KMS-11 (cell line): ENCODE data around the gene VAC14.

ENCODE experiments used
- H2AFZ ChIP-seq: fragments of 200-600 bp; sonication (generic); 2 replicates; pipeline ENCODE4 v1.6.1; 2016; ENCODE audit warnings: antibody characterized with exemption, mixed run types, low read depth
- H3K27ac ChIP-seq: fragments of 200-600 bp; sonication (generic); 2 replicates; pipeline ENCODE4 v1.6.1; 2016; ENCODE audit warnings: mild to moderate bottlenecking, mixed run types
- H3K27me3 ChIP-seq: fragments of 200-600 bp; sonication (generic); 2 replicates; pipeline ENCODE4 v1.6.1; 2017; ENCODE audit warnings: mild to moderate bottlenecking, low read depth, mixed run types, moderate library complexity; ENCODE audit not compliant: insufficient read depth
- H3K36me3 ChIP-seq: fragments of 200-600 bp; sonication (generic); 2 replicates; pipeline ENCODE4 v1.6.1; 2017; ENCODE audit warnings: mild to moderate bottlenecking, mixed run types; ENCODE audit not compliant: insufficient read depth
- H3K4me1 ChIP-seq: fragments of 200-600 bp; sonication (generic); 2 replicates; pipeline ENCODE4 v1.6.1; 2016; ENCODE audit warnings: mild to moderate bottlenecking, low read depth, mixed run types; ENCODE audit not compliant: poor library complexity, severe bottlenecking
- H3K4me2 ChIP-seq: fragments of 200-600 bp; sonication (generic); 2 replicates; pipeline ENCODE4 v1.7.0; 2016; ENCODE audit warnings: mild to moderate bottlenecking, mixed run types
- H3K4me3 ChIP-seq: fragments of 200-600 bp; sonication (generic); IDR thresholded peaks from 2 replicates; pipeline ENCODE4 v1.6.1; 2017; ENCODE audit warnings: low read depth, low read length, mixed read lengths; ENCODE audit not compliant: insufficient read depth
- H3K79me2 ChIP-seq: fragments of 200-600 bp; sonication (generic); 2 replicates; pipeline ENCODE4 v1.6.1; 2016; ENCODE audit warnings: low read depth, mixed run types; ENCODE audit not compliant: insufficient read depth
- H3K9ac ChIP-seq: fragments of 200-600 bp; sonication (generic); 2 replicates; pipeline ENCODE4 v1.6.1; 2016; ENCODE audit warnings: mild to moderate bottlenecking, mixed run types
- H4K20me1 ChIP-seq: fragments of 200-600 bp; sonication (generic); 2 replicates; pipeline ENCODE4 v1.6.1; 2016; ENCODE audit warnings: mild to moderate bottlenecking, mixed run types; ENCODE audit not compliant: insufficient read depth
- CTCF ChIP-seq: fragments of 200-600 bp; sonication (generic); conservative IDR thresholded peaks from 2 replicates; pipeline ENCODE4 v1.6.1; 2017; ENCODE audit warnings: low read depth, mild to moderate bottlenecking, antibody characterized with exemption, low read length, moderate library complexity, mixed read lengths

VAC14 gene

GRCh38 chr16:70730944-70731343 lies 70.0 kb downstream of the VAC14 start:
- H3K4me3 ChIP-seq: no peak overlapping the region
- TF ChIP-seq CTCF: no peak
- no peaks in the 10 kb centered on the region for H3K79me2 ChIP-seq
- no peak overlapping the region for H3K27ac ChIP-seq
- H3K4me1 ChIP-seq: peaks cover 7% of the 10 kb centered on the region
- H4K20me1 ChIP-seq: no peaks in the 10 kb centered on the region
- no peak overlapping the region for H2AFZ ChIP-seq
- no peak overlapping the region for H3K4me2 ChIP-seq
- H3K9ac ChIP-seq: no peak overlapping the region
- no peaks in the 10 kb centered on the region for H3K27me3 ChIP-seq
- no peaks in the 10 kb centered on the region for H3K36me3 ChIP-seq

DNA sequence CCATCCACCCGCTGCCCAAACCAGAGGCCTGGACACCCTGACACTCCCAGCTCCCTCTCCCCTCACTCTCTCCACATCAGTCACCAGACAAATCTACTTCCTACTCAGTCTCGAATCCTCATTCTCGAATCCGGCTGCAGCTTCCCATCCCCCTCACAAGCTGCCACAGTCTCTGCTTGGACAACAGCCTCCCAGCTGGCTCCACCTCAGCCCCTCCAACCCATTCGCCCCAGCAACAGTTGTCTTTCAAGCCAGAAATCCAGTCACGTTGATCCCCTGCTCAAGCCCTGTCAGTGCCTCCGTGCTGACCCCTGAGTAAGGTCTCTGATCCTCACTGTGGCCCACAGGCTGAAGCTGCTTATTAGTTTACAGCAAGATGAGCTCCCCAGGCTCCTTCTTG lies 70.9 kb downstream of the VAC14 start:
- Histone ChIP-seq H3K4me3 (no peak overlapping the region), H3K36me3 (no peaks in the 10 kb centered on the region), H3K4me1 (no peaks in the 10 kb centered on the region), H3K9ac (no peak overlapping the region), H3K27ac (no peak overlapping the region), H3K79me2 (no peaks in the 10 kb centered on the region), H3K27me3 (no peaks in the 10 kb centered on the region), H4K20me1 (no peaks in the 10 kb centered on the region), H3K4me2 (no peak overlapping the region), H2AFZ (no peak overlapping the region)
- TF ChIP-seq CTCF: no peak

GRCh38 chr16:70729292-70729691 lies 71.7 kb downstream of the VAC14 start:
- Histone ChIP-seq H3K79me2 (no peaks in the 10 kb centered on the region), H3K4me3 (no peak overlapping the region), H4K20me1 (no peaks in the 10 kb centered on the region), H3K27ac (no peak overlapping the region), H2AFZ (no peak overlapping the region), H3K36me3 (no peaks in the 10 kb centered on the region), H3K9ac (no peak overlapping the region), H3K27me3 (no peaks in the 10 kb centered on the region), H3K4me1 (no peaks in the 10 kb centered on the region), H3K4me2 (no peak overlapping the region)
- TF ChIP-seq CTCF: no peak

GRCh38 chr16:70728150-70728549 lies 72.8 kb downstream of the VAC14 start:
- Histone ChIP-seq H3K4me3 (no peak overlapping the region), H4K20me1 (no peaks in the 10 kb centered on the region), H3K27me3 (no peaks in the 10 kb centered on the region), H3K36me3 (no peaks in the 10 kb centered on the region), H3K27ac (no peak overlapping the region), H3K9ac (no peak overlapping the region), H2AFZ (no peak overlapping the region), H3K4me2 (no peak overlapping the region), H3K79me2 (no peaks in the 10 kb centered on the region), H3K4me1 (no peaks in the 10 kb centered on the region)
- TF ChIP-seq CTCF: no peak
